Measurements from ENCODE around the gene PODXL2.
A peak's percentile ranks its signal among the peaks of the same experiment; 100 is the strongest.

GRCh38 chr3:127652246-127652995 is 23.4 kb downstream of the PODXL2 start:
- TF ChIP-seq CTCF (IDR thresholded peaks at IDR 0.05; ENCODE audit: low read depth, low read length): peak; percentile 72
- no peak for TF ChIP-seq POLR2A (IDR thresholded peaks at IDR 0.05; ENCODE audit: extremely low read depth, insufficient read length)
- TF ChIP-seq MAX (IDR thresholded peaks at IDR 0.05; ENCODE audit: low read depth, low read length): peak; percentile 82
